Heart right ventricle (tissue), 16 donors: ENCODE results near the gene PER1. TPM values are rescaled to one million over a fixed set of nuclear protein-coding genes. Genes with fewer than 3 reads are reported as not detected.

Experiments used
- ATAC-seq, 8 donors: fragments of 200-7000 bp; cut with Tn5 transposase; one replicate each; pipeline ENCODE4 v1.9.1; 2020; ENCODE audit warnings: mild to moderate bottlenecking in 8 of 8, moderate library complexity in 8 of 8, moderate number of reproducible peaks in 1 of 8
- DNase-seq, 2 donors: peaks; one replicate each; pipeline ENCODE4 v3.0.0-alpha.2; 2020
- H3K27ac ChIP-seq, 10 donors: fragments of 200-600 bp; sonication (generic) in 2 of 10; one replicate each; pipeline versions ENCODE4 v1.5.0 to v1.8.0; 2020 to 2022; ENCODE audit warnings: mild to moderate bottlenecking in 3 of 10
- H3K27me3 ChIP-seq, 7 donors: fragments of 200-600 bp; one replicate each; pipeline ENCODE4 v1.8.0; 2021 to 2022; ENCODE audit warnings: mild to moderate bottlenecking in 2 of 7
- H3K36me3 ChIP-seq, 9 donors: fragments of 200-600 bp; sonication (generic) in 1 of 9; one replicate each; pipeline versions ENCODE4 v1.5.0 to v1.8.0; 2020 to 2022; ENCODE audit warnings: mild to moderate bottlenecking in 2 of 9
- H3K4me1 ChIP-seq, 9 donors: fragments of 200-600 bp; sonication (generic) in 1 of 9; one replicate each; pipeline versions ENCODE4 v1.5.0 to v1.8.0; 2020 to 2022; ENCODE audit warnings: mild to moderate bottlenecking in 4 of 9
- H3K4me3 ChIP-seq, 10 donors: fragments of 200-600 bp; sonication (generic) in 2 of 10; one replicate each; pipeline versions ENCODE4 v1.5.0 to v1.8.0; 2020 to 2022; ENCODE audit warnings: mild to moderate bottlenecking in 7 of 10, moderate library complexity in 2 of 10
- H3K9me3 ChIP-seq, 11 donors: fragments of 200-600 bp in 10 of 11; sonication (generic) in 2 of 11; one replicate each; pipeline versions ENCODE4 v1.5.0 to v1.8.0; 2013 to 2022; ENCODE audit warnings: mild to moderate bottlenecking in 2 of 11, control low read depth in 1 of 11, moderate library complexity in 1 of 11
- WGBS, 2 donors: extraction: QIAGEN DNeasy Blood & Tissue Kit; methylation state at CpG; one replicate each; pipeline ENCODE4 v1.1.7; 2013; ENCODE audit warnings: inconsistent platforms in 1 of 2; 5-methylcytosine and 5-hydroxymethylcytosine counted together
- intact Hi-C, 10 donors: fragments of 100-400 bp; cut with DNase I; formaldehyde crosslinking; loops; one replicate each; pipeline versions ENCODE4 v1.11.1 to v1.14.2; 2022
- polyA plus RNA-seq, 2 donors: library from polyadenylated mRNA; stranded (reverse); fragments of 200-250 nt; gene quantifications; one replicate each; pipeline ENCODE4 v1.2.3, GENCODE V29; 2013
- total RNA-seq, 10 donors: library from RNA; stranded (reverse); fragmentation: NEBNext Ultra II Directional in 3 of 10; extraction: Animal tissue kit (Norgen Biotek cat#: 25700) in 3 of 10; gene quantifications; one replicate each; pipeline versions ENCODE4 v1.2.1 to v1.2.4, GENCODE V29; 2021 to 2023
- TF ChIP-seq, protein P1 (sequence below), 9 donors: fragments of 200-600 bp; sonication (generic) in 2 of 9; IDR thresholded peaks; one replicate each; pipeline versions ENCODE4 v1.5.0 to v1.8.0; 2021 to 2022; ENCODE audit warnings: antibody characterized with exemption in 9 of 9, mild to moderate bottlenecking in 5 of 9, moderate library complexity in 1 of 9
- donor health status: Arrhythmogenic right ventricular cardiomyopathy.
- donor health status: ischemic (EF 13 %, LVEDD 7.1; RV severe dilation, severe dysfunction).
- donor health status: healthy with polysubstance abuse.
- donor health status: DM: no; HTN: yes; CAD: no.
- donor health status: DM: no; HTN: no; CAD: no.
- donor health status: ischemic (EF 25% LVEDD 6.9; RV normal size, moderate dysfunction).
- donor health status: ischemic (EF 25% LVEDD 5.7; RV mildly dilated, moderate dysfunction).
- donor health status: healthy.
- donor health status: DM: yes; HTN: yes; CAD: no.
- donor health status: Ischemic cardiomyopathy.
- donor health status: ischemic (EF 35%, LVEDD 5.7; RV mildly dilated, moderate dysfunction).
- donor health status: nonischemic (EF 11% LVEDD 7.7; RV severe dilation, severe dysfunction).
- donor health status: DM: yes; HTN: yes; CAD: no.
- donor health status: PGD.
- donor health status: ischemic (EF 29% LVEDD 5.4; RV normal size, mild dysfunction).
- donor health status: nonischemic (EF 23%, LVEDD 6.1; RV moderate dilation, normal function).

PER1 gene
- total and polyA plus RNA-seq, 12 donors, result 37.4 to 154 (median 115) TPM

DNA sequence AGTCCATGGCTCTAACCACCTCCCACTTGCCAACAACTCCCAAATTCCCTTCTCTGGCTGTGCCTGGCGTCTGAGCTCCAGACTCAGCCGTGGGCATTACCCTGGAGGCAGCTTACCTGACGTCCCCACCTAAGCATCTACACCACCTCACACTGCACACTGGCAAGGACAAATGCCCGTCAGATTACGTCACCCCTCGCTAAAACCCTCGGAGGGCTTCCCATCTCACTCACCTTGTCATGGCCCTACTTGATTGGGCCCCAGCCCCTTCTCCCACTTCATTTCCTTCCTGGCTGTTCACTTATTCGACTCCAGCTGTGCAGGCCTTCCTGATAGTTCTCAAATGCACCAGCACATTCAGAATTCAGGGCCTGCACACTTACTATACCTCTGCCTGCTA is 47.3 kb downstream of the PER1 start:
- intact Hi-C loops, result loop anchor here in 1 of 10 donors (10.0 kb wide), 1 partner anchor 180 kb away; the partner anchor contains the start of gene RANGRF
- H3K27me3 ChIP-seq, result peaks cover 4 to 20% (median 15%) of the 10 kb centered on the region in 7 donors
- 70 to 80% methylated on average over 8 of the region's 8 CpGs for WGBS, 2 donors
- no peak overlapping the region for H3K27ac ChIP-seq
- TF ChIP-seq, protein P1, sequence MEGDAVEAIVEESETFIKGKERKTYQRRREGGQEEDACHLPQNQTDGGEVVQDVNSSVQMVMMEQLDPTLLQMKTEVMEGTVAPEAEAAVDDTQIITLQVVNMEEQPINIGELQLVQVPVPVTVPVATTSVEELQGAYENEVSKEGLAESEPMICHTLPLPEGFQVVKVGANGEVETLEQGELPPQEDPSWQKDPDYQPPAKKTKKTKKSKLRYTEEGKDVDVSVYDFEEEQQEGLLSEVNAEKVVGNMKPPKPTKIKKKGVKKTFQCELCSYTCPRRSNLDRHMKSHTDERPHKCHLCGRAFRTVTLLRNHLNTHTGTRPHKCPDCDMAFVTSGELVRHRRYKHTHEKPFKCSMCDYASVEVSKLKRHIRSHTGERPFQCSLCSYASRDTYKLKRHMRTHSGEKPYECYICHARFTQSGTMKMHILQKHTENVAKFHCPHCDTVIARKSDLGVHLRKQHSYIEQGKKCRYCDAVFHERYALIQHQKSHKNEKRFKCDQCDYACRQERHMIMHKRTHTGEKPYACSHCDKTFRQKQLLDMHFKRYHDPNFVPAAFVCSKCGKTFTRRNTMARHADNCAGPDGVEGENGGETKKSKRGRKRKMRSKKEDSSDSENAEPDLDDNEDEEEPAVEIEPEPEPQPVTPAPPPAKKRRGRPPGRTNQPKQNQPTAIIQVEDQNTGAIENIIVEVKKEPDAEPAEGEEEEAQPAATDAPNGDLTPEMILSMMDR (IDR thresholded peaks at IDR 0.05), result no peak
- no peaks in the 10 kb centered on the region for H3K36me3 ChIP-seq
- DNase-seq (no peak), ATAC-seq (no peak)
- H3K4me1 ChIP-seq, result peaks cover 0 to 8% (median 3%) of the 10 kb centered on the region in 9 donors
- H3K9me3 ChIP-seq, result no peaks in the 10 kb centered on the region
- H3K4me3 ChIP-seq, result no peak overlapping the region

DNA sequence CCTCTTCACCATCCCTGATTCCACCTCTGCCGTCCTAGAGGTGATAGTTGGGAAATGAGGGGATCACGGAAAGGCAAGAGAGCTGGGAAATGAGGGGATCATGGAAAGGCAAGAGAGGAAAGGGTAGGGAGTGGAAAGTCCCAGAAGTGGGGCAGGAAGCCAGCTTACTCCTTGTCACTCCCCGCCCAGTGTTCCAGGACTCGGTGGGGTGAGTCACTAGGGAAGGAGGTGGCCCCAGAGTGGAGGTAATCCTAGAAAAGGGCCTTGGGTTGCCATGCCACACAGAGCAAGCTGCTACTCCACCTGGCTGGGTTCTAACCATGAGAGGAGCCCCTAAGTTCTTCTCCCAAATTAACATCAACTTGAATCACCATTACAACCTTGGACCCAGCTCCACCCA is 48.7 kb downstream of the PER1 start:
- Histone ChIP-seq H3K9me3 (no peaks in the 10 kb centered on the region), H3K4me3 (no peak overlapping the region), H3K36me3 (no peaks in the 10 kb centered on the region), H3K27me3 (peaks cover 0 to 8% (median 3%) of the 10 kb centered on the region in 7 donors), H3K27ac (no peak overlapping the region), H3K4me1 (peaks cover 0 to 4% (median 0%) of the 10 kb centered on the region in 9 donors)
- no peak for DNase-seq
- TF ChIP-seq, protein P1 (IDR thresholded peaks at IDR 0.05), result no peak
- 79 to 89% methylated on average over 4 of the region's 4 CpGs for WGBS, 2 donors
- intact Hi-C loops, result loop anchor here in 1 of 10 donors (10.0 kb wide), 1 partner anchor 181 kb away; the partner anchor contains the start of gene RANGRF
- peak in 1 of 8 donors; percentile 25 for ATAC-seq

- no peak for DNase-seq
- TF ChIP-seq, protein P1 (IDR thresholded peaks at IDR 0.05), result no peak
- Histone ChIP-seq H3K27me3 (peaks cover 0 to 11% (median 3%) of the 10 kb centered on the region in 7 donors), H3K36me3 (no peaks in the 10 kb centered on the region), H3K4me3 (no peak overlapping the region), H3K4me1 (no peaks in the 10 kb centered on the region), H3K9me3 (no peaks in the 10 kb centered on the region), H3K27ac (no peak overlapping the region)
- 72 to 82% methylated on average over 6 of the region's 6 CpGs for WGBS, 2 donors
- ATAC-seq, result no peak
- intact Hi-C loops, result loop anchor here in 1 of 10 donors (10.0 kb wide), 1 partner anchor 183 kb away; the partner anchor contains the start of gene RANGRF
Measured at GRCh38 chr17:8101721-8102120, 50.5 kb downstream of the PER1 start.

- H3K9me3 ChIP-seq, result no peaks in the 10 kb centered on the region
- H3K36me3 ChIP-seq, result no peaks in the 10 kb centered on the region
- ATAC-seq, result no peak
- WGBS, 2 donors, result 89 to 95% methylated on average over 2 of the region's 2 CpGs
- DNase-seq, result no peak
- intact Hi-C loops, result loop anchor here in 1 of 10 donors (10.0 kb wide), 1 partner anchor 184 kb away; the partner anchor contains the start of gene RANGRF
- no peak overlapping the region for H3K4me3 ChIP-seq
- TF ChIP-seq, protein P1 (IDR thresholded peaks at IDR 0.05), result no peak
- no peak overlapping the region for H3K27ac ChIP-seq
- H3K4me1 ChIP-seq, result no peaks in the 10 kb centered on the region
- peaks cover 0 to 16% (median 10%) of the 10 kb centered on the region in 7 donors for H3K27me3 ChIP-seq
Measured at GRCh38 chr17:8100763-8101162, 51.4 kb downstream of the PER1 start.
